Measurements from ENCODE around the gene BRD4.

Gene BRD4

DNA sequence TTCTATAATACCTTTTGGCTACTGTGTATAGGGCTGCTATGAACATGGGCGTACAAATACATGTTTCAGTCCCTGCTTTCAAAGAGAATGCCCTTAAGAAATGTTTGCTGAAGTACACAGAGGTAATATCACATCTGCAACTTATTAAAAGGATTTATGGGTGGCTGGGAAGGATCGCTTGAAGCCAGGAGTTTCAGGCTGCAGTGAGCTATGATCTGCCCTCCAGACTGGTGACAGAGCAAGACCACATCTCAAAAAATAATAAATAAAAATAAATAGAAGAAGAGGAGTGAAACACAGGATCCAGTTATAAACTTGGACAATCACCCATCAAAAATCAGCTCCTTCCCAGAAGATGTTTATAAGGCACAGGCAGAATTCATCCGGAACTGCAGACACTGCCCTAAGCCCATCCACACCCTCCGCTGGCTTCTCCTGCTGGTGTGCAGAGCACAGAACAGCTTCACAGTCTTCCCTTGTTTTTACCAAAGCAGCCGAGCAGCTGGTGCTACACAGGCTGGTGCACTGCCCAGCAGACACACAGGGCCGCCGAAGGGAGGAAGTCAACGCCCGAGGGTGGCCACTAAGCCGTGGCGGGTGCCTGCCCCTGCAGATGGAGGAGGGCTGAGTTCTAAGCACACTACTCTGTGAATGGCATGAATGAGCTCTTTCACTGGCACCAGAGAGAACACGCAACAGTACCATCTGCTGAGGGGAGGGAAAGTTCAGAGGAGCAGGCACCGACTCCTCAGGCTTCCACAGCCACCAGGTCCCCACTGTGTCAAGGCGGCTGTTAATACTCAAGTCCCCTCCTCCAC, 44.0 kb downstream of the BRD4 start:
- no peak for DNase-seq

DNA sequence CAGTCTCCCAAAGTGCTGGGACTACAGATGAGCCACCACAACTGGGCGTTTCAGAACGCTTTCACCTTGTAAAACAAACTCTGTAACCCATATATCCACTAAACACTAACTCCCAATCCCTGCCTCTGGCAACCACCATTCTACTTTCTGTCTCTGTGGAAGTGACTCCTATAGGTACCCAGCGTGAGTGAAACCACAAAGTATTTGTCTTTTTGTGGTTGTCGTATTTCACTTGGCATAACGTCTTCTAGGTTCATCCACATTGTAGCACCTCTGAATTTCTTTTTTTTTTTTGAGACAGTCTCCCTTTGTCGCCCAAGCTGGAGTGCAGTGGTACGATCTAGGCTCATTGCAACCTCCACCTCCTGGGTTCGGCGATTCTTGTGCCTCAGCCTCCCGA, 44.8 kb downstream of the BRD4 start:
- DNase-seq, result no peak

DNA sequence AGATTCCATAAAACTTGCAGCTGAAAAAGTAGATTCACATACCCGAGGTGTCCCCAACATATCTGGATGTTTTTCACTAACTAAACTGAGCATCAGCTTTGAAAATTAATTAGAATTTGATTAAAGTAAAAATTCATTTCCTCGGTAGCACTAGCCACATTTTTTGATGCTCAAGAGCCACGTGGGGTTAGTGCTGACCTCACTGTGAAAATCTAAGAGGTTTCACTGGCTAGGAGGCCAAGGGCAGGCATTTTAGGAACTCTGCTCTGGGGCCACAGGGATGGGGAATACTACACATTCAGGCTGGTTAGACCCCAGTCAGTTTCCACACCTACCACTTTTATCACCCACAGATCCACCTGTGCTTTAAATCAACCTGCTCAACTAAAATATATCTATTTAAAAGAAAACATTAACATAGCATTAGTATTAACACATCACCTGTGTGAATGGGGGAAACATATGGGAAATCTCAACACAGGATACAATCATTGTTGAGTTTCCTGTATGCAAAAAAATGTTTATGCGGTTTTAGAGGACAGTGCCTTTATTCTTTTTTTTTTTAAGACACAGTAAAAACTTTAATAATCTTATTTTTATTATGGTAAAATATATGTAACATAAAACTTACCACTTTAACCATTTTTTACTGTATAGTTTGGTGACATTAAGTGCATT, 45.5 kb downstream of the BRD4 start:
- DNase-seq, result no peak

DNA sequence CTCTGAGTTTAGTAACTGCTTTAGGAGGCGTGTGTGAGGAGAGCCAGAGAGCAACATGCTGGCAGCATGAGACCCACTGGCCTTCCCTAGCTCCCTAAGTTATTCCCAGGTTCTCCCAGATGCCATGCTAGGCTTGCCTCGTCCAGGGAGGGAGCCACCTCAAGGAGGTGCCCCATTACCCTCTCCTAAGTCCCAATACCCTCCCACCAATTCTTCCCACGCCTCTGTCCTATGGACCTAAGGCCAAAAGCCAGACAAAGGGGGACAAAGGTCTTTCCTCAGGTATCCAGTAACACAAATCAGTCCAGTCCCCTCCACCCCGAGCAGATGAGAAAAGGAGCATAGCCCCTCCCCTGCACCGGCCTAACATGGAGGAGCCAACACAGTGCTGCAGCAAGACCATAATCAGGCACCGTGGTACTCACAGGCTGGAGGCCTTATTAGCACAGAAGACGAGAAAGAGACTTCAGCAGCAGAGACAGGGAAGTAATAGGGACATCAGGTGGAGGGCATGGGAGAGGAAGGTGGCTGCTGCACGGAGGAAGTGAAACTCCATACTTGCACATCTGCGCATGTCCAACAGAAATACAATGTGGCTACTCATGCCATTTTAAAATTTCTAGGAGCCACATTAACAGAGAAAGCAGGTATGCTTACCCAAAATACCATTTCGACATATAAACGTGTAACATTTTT, 46.3 kb downstream of the BRD4 start:
- no peak for DNase-seq

DNA sequence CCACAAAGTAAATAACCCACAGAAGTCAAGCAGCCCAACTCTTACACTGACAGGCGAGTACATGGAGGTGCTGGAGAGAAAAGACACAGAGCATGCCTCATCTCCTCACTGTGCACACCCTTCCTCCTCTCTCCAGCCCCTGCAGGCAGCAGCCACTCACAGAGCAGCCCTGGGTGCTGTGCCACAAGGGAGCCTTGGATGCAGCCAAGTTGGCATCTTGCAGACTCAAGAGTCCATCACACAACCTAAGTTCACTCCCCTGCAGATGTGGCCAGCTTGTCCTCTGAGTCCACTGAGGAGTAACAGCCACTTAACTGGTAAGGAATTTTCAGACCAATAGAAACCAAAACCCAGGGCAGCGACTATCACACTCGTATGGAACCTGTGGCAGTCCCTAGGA, 47.4 kb downstream of the BRD4 start:
- no peak for DNase-seq

DNA sequence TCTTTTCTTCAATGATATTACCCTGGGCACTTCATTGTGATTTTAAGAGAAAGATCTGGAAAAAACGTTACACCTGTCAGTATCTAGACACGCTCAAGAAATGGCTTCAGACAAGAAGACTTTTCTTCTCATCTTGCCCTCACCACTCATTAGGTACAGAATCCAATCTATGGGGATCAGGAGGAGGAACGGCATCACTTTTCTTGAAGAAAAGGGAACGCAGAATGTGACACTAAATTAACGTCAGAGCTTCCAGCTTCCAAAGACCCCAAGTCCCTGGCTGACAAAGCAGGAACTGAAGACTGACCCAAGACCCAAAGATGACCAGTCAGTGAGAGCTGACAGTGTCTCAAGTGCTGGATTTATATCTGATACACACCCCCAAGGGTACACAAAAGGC, 48.2 kb downstream of the BRD4 start:
- DNase-seq, result no peak

DNA sequence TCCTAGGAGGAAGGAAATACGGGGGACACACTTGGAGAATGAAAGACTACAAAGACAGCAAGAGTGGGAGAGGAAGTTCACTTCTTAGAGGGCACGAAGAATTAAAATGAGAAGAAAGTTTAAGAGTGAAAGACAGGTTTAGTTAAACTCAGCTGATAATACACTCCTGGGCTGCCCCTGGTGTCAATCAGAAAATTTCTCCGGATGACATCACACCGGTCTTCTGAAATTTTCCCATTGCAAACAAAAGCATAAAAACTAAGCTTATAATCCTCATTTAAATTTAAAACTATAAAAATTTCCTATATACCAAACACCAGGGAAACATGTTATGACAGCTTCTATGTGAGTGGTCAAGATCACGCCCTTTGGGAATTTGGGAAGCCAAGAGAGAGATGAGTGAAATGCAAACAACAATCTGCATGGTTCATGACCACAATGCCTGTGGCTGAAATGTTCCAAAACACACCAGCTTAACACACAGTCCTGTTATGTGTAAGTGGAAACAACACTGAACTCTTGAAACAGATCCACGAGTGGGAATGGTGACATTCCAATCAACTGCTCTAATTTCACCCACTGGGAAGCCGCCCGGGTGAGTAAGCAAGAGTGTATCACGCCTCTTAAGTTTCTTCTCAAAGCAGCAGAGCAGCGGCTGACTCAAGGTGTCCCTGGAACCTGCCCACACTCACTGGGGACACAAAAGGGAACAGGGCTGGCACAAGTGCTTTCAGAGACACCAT, 49.0 kb downstream of the BRD4 start:
- DNase-seq, result peak; percentile 38

DNA sequence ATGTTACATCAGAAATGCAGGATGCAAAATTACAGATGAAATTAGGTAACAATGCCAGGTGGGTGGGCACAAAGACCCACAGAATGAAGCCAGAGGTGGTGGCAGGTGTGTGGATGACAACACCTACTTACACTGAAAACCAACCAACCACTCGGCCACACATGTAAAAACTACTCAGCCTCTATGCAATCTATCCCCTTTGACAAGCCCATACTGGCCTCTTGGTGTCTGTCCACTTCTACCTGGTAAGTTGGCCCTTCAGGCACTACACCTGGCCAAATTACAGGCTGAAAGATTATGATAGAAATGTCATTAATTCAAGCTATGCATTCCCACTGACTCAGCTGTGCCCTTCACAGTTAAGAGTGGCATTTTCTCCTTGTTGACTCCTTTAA, 50.0 kb downstream of the BRD4 start:
- DNase-seq, result no peak

DNA sequence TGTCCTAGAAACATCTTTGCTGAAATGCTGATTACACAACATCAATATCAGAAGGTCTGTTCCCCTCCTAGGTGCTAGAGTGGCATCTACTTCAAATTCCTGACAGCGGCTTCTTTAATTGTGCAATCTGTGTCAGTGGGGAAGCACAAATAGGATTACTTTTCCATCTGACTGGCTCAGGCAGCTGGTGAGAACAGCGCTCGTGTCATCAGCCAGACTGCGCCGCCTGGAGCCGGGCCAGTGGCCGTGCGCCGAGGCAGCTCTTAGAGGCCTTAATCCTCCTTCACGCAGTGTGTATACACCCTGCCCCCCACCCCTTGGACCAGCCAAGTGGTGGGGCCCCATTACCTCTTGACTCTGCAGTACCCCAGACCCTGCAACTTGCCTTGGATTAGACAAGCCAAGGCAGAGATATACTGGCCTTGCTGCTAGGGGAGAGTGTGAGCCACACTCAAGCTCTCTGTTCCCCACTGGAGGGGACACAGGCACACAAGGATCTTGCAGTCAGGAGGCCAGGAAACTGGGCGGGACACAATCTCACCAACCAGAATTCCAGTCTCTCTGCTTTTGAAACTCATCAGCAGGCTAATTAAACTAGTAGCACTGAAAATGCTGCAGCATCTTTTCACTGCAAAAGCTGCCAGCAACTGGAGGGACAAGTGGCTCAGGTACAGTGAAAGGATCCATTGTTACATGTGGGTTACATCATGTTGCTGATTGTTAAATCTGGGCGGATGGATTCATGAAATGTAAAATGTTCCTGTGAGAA, 51.2 kb downstream of the BRD4 start:
- DNase-seq, result no peak

DNA sequence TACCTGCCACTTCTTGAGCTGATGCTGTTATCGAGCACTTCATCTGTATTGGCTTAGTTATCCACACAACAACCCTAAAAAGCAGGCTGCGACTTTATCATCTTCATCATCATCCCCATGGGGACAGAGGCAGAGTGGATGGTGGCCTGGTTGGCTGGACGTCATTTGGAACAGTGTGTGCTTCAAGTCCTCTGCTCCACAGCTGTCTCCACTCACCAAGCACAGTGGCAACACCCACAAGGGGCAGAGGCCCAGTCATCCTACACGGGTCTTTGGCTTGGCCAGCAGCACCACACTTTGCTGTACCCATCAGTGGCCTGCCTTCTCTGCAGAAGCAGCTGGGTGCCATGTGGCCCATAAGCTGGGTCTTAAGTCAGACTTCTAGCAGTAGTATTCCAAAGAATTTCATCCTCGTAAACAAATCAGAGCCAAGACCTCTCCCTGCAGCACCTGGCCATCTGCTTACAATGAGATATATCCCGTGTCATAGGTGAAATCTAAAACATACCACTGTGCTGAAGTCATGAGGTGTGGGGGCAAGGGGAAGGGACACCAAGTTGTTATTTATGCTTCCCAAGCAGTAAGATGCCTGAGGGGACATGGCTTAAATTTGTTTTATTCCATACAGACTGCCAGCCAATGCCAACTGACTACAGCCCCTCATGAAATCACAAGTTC, 52.2 kb downstream of the BRD4 start:
- DNase-seq, result no peak

DNA sequence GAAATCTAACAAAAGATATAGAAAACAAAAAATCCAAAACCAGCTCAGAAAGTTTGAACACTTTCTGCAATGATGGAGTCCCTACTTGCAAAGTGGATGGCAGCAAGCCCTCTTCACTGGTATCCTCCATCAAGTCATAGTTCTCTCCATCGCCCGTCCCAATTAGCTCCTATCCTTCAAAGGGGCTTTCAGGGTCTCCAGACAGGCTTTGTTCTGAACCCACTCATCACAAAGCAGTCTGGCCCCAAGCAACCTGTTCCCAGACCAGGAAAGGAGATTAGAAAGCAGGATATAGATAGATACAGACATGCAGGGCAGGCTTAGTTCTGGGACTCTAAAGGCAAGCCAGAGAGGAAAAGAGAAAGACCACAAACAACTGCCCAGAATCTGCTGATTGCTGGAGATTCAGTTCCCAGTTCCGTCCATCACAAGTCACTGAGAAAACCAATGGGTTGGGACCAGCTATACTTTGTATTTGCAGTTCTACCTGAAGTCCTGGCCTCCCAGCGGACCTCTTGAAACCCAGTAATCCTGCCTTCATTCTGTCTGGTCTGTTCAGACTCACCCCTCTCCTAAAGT, 52.9 kb downstream of the BRD4 start:
- DNase-seq, result no peak

DNA sequence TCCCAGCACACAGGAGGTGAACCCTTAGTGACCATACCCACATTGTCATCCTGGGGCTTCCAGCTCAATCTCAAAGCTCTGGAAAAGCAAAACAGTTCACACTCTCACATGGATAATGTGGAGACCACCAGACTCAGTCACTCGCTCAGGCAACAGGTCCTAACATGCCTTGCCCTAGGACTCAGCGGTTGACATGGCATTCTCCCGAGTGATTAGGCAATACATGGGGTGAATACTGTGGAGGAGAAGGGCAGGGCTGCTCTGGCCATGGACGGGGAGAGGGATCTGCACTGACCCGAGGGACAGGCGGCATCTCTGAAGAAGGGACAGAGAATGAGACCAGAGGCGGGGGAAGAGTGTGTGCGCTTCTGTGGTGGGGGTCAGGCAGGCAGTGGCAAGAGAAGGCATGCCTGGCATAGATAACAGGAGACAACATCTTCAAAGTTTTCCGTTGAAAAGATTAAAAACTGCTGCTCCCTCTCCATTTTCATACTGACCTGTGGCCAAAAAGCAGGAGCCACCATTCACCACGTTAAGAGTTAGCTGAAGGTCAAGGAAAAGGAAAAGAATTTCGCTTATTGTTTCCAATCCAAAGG, 55.6 kb downstream of the BRD4 start:
- no peak for DNase-seq

DNA sequence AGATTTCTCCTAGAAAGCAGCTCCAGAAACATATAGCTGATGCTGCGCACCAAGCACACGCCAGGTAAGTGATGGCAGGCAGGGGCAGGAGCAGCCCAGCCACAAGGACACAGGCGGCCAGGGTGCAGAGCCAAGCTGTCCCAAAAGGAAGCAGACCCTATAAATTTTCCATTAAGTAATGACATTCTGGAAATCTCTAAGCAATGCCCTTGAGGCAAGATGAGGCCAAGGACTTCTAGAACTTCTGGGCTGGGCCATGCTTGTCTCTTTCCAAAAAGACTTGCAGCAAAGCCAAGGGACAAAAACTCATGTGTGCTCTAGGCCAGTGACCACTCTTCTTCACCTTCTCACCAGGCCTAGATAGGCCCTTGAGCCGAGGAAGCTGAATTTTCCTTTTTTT, 57.9 kb downstream of the BRD4 start:
- no peak for DNase-seq

DNA sequence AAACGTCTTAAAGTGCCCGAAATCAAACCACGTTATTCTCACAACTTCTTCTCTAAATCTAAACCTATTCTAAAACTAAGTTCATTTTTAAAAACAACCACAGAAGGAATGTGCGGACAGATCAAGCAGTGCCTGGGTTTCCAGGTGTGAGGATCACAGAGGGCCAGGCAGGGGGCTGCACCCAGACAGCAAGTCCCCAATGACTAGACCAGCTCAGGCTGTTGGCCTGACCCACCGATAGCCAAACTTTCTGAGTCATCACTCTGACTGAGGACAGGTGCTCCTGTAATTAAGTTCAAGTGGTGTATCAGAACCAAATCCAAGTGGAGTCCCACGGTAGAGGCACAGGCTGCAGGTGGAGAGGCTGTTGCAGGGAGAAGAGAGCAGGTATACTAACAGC, 62.5 kb downstream of the BRD4 start:
- DNase-seq, result no peak

DNA sequence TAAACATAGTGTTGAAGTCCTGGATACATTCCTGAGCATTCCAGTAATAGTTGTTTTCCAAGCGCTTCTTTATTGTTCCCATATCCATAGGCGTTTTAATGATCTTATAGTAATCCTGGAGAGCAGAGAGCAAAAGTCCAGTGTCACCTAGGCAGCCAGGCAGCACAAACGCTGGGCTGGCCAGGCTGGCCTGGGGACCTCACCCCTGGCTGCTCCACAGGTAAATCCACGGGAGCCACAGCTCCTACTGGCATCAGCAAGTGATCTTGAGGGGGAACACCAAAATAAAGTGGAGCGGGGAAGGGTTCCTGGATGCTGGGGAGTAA, 63.4 kb downstream of the BRD4 start:
- DNase-seq, result no peak

DNA sequence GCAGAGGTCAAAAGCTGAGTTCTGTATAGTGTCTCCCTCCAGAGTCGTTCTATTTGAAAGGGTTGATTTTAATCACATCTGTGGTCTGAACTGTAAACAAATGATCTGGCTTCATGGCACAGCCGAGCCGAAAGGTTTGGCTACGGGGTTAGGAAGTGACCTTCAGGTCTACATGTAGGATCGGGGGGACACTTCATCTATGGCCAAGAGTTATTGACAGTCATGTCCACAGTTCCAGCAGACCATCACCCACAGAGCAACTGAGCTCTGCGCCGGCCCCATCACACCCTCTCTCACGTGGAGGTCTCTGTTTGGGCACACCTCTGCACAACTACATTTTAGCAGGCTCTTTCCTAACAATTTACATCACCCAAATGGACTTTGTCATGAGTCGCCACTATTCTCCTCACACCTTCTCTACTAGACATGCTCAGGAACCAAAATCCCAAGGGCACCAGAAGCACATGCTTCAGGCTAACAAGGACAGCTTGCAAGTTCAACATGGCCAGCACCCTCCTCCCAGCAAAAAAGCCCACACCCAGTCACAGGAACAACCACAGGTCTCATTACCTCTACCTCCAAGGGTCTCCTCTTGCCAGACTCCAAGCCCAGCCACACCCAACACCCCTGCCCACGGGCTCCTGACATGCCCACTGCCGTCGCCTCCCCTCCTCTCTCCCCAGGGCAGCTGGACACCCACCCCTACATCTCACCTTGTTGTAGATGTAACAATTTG, 64.0 kb downstream of the BRD4 start:
- no peak for DNase-seq

DNA sequence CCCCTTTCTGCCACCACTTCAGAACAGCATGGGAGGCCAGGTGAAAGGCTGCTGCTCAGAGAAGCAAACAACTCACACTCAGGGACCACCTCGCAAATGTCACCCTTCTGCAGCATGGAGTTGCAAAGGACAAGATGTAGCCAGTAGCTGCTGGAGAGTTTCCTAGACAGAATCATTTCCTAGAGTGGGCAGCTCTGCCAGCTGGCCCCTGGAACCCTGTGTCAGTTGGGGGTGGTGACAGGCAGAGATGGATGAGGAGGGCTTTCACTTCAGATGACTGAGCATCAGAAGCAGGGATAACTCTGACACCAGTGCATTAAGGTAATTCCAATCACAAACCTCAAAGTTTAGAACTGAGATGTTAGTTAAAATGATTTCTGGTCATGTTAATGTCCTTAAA, 65.7 kb downstream of the BRD4 start:
- DNase-seq, result no peak

DNA sequence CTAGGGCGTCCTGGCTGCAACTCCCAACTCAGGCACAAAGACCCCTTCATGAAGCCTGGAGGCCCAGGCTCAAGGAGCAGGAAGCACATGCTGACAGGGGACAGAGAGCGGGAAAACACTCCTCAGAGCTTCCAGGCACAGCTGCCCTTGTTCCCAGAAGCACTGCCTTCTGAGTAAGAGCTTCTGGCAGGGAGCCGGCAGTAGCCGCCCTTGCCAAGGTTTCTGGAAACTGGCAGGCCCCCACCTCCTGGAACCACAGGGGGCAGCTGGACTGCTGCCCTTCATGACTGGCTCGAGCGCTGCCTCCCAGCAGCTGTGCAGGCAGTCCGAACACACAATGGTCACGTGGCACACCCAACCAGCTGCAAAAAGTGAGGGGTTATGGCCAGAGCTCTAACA, 66.5 kb downstream of the BRD4 start:
- no peak for DNase-seq

DNA sequence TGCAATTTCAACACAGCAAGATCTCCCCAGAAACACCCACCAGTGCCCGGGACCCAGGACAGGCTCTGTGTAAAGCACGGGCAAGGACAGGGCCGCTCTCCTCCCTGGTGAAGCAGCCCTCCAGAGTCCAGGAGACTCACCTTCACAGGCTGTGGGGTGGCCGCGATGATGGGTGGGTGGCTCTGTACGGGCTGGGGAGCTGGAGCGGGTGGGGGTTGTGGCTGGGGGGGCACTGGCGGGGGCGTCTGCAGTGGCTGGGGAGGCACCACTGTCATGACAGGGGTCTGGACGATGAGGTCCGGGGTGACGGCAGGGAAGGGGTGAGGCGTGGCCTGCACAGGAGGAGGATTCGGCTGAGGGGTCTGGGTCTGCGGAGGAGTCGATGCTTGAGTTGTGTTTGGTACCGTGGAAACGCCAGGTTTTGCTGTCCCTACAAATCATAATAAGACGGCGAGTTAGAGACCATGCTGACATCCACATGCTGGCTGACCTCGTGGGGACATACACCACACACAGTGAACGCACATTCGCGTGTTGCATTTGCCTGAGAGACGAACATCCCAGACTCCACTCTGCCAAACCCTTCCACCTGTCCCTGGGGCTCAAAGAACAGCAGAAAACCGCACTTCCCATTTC, 67.0 kb downstream of the BRD4 start:
- no peak for DNase-seq

DNA sequence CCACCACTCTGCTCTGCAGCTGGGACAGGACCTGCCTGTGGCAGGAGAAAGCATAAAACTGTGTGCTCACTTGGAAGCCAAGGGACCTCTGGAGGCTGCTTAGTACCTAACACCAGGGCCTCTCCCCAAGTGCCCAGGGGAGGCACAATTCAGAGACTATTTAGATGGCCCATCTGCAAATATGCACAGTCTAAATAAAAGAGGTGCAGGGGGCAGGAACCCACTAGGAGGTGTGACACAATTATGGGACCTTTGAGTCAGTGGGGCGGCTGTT, 67.5 kb downstream of the BRD4 start:
- no peak for DNase-seq

All from stimulated activated naive CD4-positive, alpha-beta T cell treated with Interleukin-2 at 50 U/mL for 16 hours (primary cell).